Stimulated activated CD8-positive, alpha-beta memory T cell treated with anti-CD3 and anti-CD28 coated beads, Interleukin-7, amount 100 ng/mL, for 1 hour (primary cell): Measurements from ENCODE around the gene GGTA1.
"Not testable (repeated sequence)": the region's sequence is repeated elsewhere in the genome, so short reads cannot be mapped to it uniquely, and the experiment has no call there.

Experiments
- DNase-seq, 2 donors: peaks; one replicate each; pipeline ENCODE4 v3.0.0-alpha.2; 2020; ENCODE audit warnings: low read depth in 2 of 2

Gene GGTA1

GRCh38 chr9:121499427-121500164 is at the start of gene GGTA1:
GGTA1 (minus strand) TSS chr9:121499844; CDS start chr9:121467922, 31,922 bp downstream.
- no peak for DNase-seq

- no peak for DNase-seq
These were observed 49.0 kb upstream of the GGTA1 start for GRCh38 chr9:121548666-121549065.

GRCh38 chr9:121545875-121546423 is 46.3 kb upstream of the GGTA1 start:
- peak in 1 of 2 donors; percentile 35 for DNase-seq

- no peak for DNase-seq
These were observed 45.7 kb upstream of the GGTA1 start for GRCh38 chr9:121545150-121545874.

- no peak for DNase-seq
These were observed 42.4 kb upstream of the GGTA1 start for GRCh38 chr9:121542025-121542424.

- no peak for DNase-seq
These were observed 41.6 kb upstream of the GGTA1 start for GRCh38 chr9:121541256-121541655.

- DNase-seq: no peak
These were observed 38.6 kb upstream of the GGTA1 start for GRCh38 chr9:121538221-121538620.

- no peak for DNase-seq
These were observed 37.6 kb upstream of the GGTA1 start for GRCh38 chr9:121537283-121537682.

- DNase-seq: no peak
These were observed 33.2 kb upstream of the GGTA1 start for GRCh38 chr9:121532881-121533280.

- no peak for DNase-seq
These were observed 29.8 kb upstream of the GGTA1 start for GRCh38 chr9:121529237-121529987.

GRCh38 chr9:121528642-121529041 is 29.0 kb upstream of the GGTA1 start:
- DNase-seq: no peak

GRCh38 chr9:121527371-121527770 is 27.7 kb upstream of the GGTA1 start:
- no peak for DNase-seq

- not testable (repeated sequence) for DNase-seq
These were observed 20.0 kb upstream of the GGTA1 start for GRCh38 chr9:121519688-121520087.

- no peak for DNase-seq
These were observed 19.0 kb upstream of the GGTA1 start for GRCh38 chr9:121518634-121519033.

- DNase-seq: not testable (repeated sequence)
These were observed 13.5 kb upstream of the GGTA1 start for GRCh38 chr9:121513166-121513565.

GRCh38 chr9:121510766-121511550 is 11.3 kb upstream of the GGTA1 start:
- DNase-seq: no peak

GRCh38 chr9:121509180-121509579 is 9.5 kb upstream of the GGTA1 start:
- DNase-seq: no peak

GRCh38 chr9:121508415-121508814 is 8.8 kb upstream of the GGTA1 start:
- no peak for DNase-seq

GRCh38 chr9:121505903-121506735 is 6.5 kb upstream of the GGTA1 start:
- no peak for DNase-seq

- no peak for DNase-seq
These were observed 3.8 kb upstream of the GGTA1 start for GRCh38 chr9:121503444-121503843.

- DNase-seq: no peak
These were observed 478 bp upstream of the GGTA1 start for GRCh38 chr9:121500165-121500478.
